Esophagus squamous epithelium (tissue), 5 donors: ENCODE measurements around the gene C1orf210. TPM values are rescaled to one million over a fixed set of nuclear protein-coding genes. Genes with fewer than 3 reads are reported as not detected.
A peak's percentile ranks its signal among the peaks of the same experiment; 100 is the strongest.

ENCODE experiments used
- DNase-seq: peaks from one replicate; lab custom pipeline; 2025; lab: John Stamatoyannopoulos, UW
- H3K27ac ChIP-seq, 4 donors: fragments of 200-600 bp; sonication (generic); one replicate each; pipeline ENCODE4 v1.5.1; 2016 to 2019; ENCODE audit warnings: mild to moderate bottlenecking in 1 of 4
- H3K27me3 ChIP-seq, 4 donors: fragments of 200-600 bp; sonication (generic); 1 replicate in 3 of 4; 2 replicates in 1 of 4; pipeline versions ENCODE4 v1.5.1 to v1.6.0; 2017 to 2021; ENCODE audit warnings: antibody characterized with exemption in 1 of 4
- H3K36me3 ChIP-seq, 3 donors: fragments of 200-600 bp; sonication (generic); one replicate each; pipeline ENCODE4 v1.5.1; 2016 to 2019
- H3K4me1 ChIP-seq, 3 donors: fragments of 200-600 bp; sonication (generic); one replicate each; pipeline ENCODE4 v1.5.1; 2017 to 2019
- H3K4me3 ChIP-seq, 4 donors: fragments of 200-600 bp; sonication (generic); 1 replicate in 3 of 4; 2 replicates in 1 of 4; pipeline ENCODE4 v1.5.1; 2016 to 2019; ENCODE audit warnings: mild to moderate bottlenecking in 2 of 4, moderate library complexity in 1 of 4
- H3K9me3 ChIP-seq, 3 donors: fragments of 200-600 bp; sonication (generic); one replicate each; pipeline ENCODE4 v1.5.1; 2016 to 2019
- CTCF ChIP-seq, 6 experiments: fragments of 450-650 bp in 4 of 6; fragments of 200-600 bp in 2 of 6; sonication (generic) in 2 of 6; IDR thresholded peaks; one replicate each; pipeline ENCODE4 v1.5.1; 2016 to 2019; ENCODE audit warnings: antibody characterized with exemption in 6 of 6, mild to moderate bottlenecking in 4 of 6, moderate library complexity in 4 of 6
- POLR2A ChIP-seq, 4 donors: fragments of 450-650 bp; IDR thresholded peaks; one replicate each; pipeline ENCODE4 v1.6.1; 2017; ENCODE audit warnings: antibody characterized with exemption in 4 of 4, mild to moderate bottlenecking in 4 of 4, moderate library complexity in 3 of 4
- WGBS, 2 donors: methylation state at CpG; one replicate each; pipeline ENCODE4 v1.1.5; 2018; 5-methylcytosine and 5-hydroxymethylcytosine counted together
- intact Hi-C: fragments of 100-400 bp; cut with DNase I; formaldehyde crosslinking; loops from one replicate; pipeline ENCODE4 v1.15.0; 2022
- total RNA-seq, 4 donors: library from RNA; depleted of rRNA; stranded (reverse); fragments of >200 nt; gene quantifications; one replicate each; pipeline ENCODE4 v1.1.0, GENCODE V29; 2016
- donor health status: DM: yes; HTN: yes; CAD: no.

C1orf210 gene
- total RNA-seq, 4 donors from 2014 or later, result 7.9 to 16.2 (median 11.4) TPM

- no peak for DNase-seq
- Histone ChIP-seq H3K36me3 (peaks cover 0 to 2% (median 0%) of the 10 kb centered on the region in 3 donors), H3K27ac (peak overlapping the region in 2 of 4 donors; percentile 13 to 44)
Observed at GRCh38 chr1:43274125-43274803, 11.1 kb downstream of the C1orf210 start.

DNA sequence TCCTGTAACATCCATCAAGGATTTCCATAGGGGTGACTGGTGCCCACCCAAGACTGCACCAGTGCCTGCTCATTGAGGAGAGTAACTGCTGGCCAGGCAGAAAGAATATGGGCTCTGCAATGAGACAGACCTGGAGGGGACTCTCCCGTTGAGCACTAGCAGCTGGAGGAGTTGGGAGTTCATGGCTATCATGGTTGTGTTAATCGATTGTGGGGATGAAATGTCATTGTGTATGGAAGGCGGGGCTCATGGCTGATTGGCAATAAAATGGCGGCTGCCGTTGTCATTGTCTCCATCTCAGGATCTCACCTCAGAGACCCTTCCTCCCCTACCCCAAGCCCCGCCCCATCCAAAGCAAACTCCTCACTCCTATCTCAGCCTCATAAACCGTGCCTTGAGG is 11.7 kb downstream of the C1orf210 start:
- H3K36me3 ChIP-seq, result no peaks in the 10 kb centered on the region
- no peak overlapping the region for H3K4me3 ChIP-seq
- intact Hi-C loops, result no loop called here
- H3K4me1 ChIP-seq, result peaks cover 7 to 40% (median 17%) of the 10 kb centered on the region in 3 donors
- H3K27ac ChIP-seq, result peak overlapping the region in 2 of 4 donors; percentile 13 to 44
- WGBS, 2 donors, result 92 to 100% methylated on average over 5 to 6 of the region's 7 CpGs
- no peak for TF ChIP-seq POLR2A (IDR thresholded peaks at IDR 0.05)
- TF ChIP-seq CTCF (IDR thresholded peaks at IDR 0.05), result no peak
- peaks cover 0 to 21% (median 0%) of the 10 kb centered on the region in 4 donors for H3K27me3 ChIP-seq
- no peak for DNase-seq
- H3K9me3 ChIP-seq, result no peaks in the 10 kb centered on the region

More at GRCh38 chr1:43274125-43274803, 11.1 kb downstream of the C1orf210 start:
- intact Hi-C loops, result no loop called here
- TF ChIP-seq POLR2A (IDR thresholded peaks at IDR 0.05) (no peak), CTCF (IDR thresholded peaks at IDR 0.05) (peak in 1 of 6 experiments; percentile 9)
- Histone ChIP-seq H3K4me1 (peaks cover 7 to 37% (median 17%) of the 10 kb centered on the region in 3 donors), H3K27me3 (peaks cover 0 to 21% (median 0%) of the 10 kb centered on the region in 4 donors), H3K9me3 (no peaks in the 10 kb centered on the region), H3K4me3 (no peak overlapping the region)
- WGBS, 2 donors, result 43 to 45% methylated on average over 5 to 10 of the region's 11 CpGs

DNA sequence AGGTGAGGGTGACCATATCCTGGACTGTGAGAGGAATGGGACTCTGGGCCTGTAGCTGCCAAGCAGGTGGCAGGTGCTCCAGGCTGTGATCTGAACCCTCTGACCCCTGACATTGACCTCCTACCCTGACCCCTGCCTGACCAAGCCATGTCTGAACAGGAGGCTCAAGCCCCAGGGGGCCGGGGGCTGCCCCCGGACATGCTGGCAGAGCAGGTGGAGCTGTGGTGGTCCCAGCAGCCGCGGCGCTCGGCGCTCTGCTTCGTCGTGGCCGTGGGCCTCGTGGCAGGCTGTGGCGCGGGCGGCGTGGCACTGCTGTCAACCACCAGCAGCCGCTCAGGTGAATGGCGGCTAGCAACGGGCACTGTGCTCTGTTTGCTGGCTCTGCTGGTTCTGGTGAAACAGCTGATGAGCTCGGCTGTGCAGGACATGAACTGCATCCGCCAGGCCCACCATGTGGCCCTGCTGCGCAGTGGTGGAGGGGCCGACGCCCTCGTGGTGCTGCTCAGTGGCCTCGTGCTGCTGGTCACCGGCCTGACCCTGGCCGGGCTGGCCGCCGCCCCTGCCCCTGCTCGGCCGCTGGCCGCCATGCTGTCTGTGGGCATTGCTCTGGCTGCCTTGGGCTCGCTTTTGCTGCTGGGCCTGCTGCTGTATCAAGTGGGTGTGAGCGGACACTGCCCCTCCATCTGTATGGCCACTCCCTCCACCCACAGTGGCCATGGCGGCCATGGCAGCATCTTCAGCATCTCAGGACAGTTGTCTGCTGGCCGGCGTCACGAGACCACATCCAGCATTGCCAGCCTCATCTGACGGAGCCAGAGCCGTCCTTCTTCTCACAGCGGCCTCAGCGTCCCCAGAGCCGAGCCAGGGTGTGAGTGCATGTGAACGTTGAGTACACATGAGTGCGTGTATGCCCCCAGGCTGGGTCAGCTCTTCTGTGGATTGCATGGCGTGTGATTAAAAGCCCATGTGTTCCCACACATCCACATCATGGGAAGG is 12.5 kb downstream of the C1orf210 start:
- TF ChIP-seq POLR2A (IDR thresholded peaks at IDR 0.05) (no peak), CTCF (IDR thresholded peaks at IDR 0.05) (no peak)
- no peak overlapping the region for H3K27ac ChIP-seq
- WGBS, 2 donors, result 90 to 100% methylated on average over 6 to 10 of the region's 46 CpGs

DNA sequence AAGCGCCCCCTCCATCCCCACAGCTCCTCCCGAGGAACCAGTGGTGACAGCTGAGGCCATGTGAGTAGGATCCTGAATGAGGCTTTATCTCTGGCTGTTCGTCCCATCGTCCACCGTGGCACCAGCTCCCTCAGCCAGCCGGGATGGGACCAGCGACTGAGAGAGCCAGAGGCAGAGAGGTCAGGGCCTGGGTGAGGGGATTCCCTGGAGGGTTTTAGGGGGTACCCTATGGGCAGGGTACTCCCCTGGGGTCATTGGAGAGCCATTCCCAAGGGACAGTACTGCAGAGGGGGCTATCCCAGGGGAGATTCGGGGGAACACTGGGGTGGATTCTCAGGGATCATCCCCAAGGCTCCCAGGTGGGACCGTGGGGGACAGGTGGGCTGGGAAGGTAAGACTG is 13.2 kb downstream of the C1orf210 start:
- Histone ChIP-seq H3K4me1 (peaks cover 7 to 40% (median 17%) of the 10 kb centered on the region in 3 donors), H3K4me3 (no peak overlapping the region), H3K27me3 (peaks cover 0 to 21% (median 0%) of the 10 kb centered on the region in 4 donors), H3K9me3 (no peaks in the 10 kb centered on the region), H3K27ac (no peak overlapping the region), H3K36me3 (no peaks in the 10 kb centered on the region)
- TF ChIP-seq POLR2A (IDR thresholded peaks at IDR 0.05) (no peak), CTCF (IDR thresholded peaks at IDR 0.05) (no peak)
- intact Hi-C loops, result no loop called here
- DNase-seq, result no peak
- WGBS, 2 donors, result 50 to 68% methylated on average over 2 to 3 of the region's 9 CpGs

More for the DNA sequence above, 12.5 kb downstream of the C1orf210 start:
- Histone ChIP-seq H3K4me3 (no peak overlapping the region), H3K9me3 (no peaks in the 10 kb centered on the region), H3K36me3 (no peaks in the 10 kb centered on the region), H3K4me1 (peaks cover 7 to 40% (median 17%) of the 10 kb centered on the region in 3 donors), H3K27me3 (peaks cover 0 to 21% (median 0%) of the 10 kb centered on the region in 4 donors)
- intact Hi-C loops, result no loop called here
- no peak for DNase-seq
